K562 (cell line): ENCODE data around the gene CRNN. TPM values are rescaled to one million over a fixed set of nuclear protein-coding genes. Genes with fewer than 3 reads are reported as not detected.

Experiments
- ATAC-seq: fragments of 200-7000 bp; cut with Tn5 transposase; 3 replicates; pipeline ENCODE4 v1.9.1; 2020; ENCODE audit warnings: moderate library complexity
- BruUV-seq: library from RNA; stranded (reverse); fragments of 400-500 nt; replicated peaks from 2 replicates; lab custom pipeline; 2021; lab: Mats Ljungman, UMichigan
- CTCF ChIA-PET: fragments of 300-600 bp; formaldehyde crosslinking; extraction: SDS; loops from one replicate; lab custom pipeline; 2021; ENCODE audit warnings: low intra/inter-chr PET ratio; lab: Yijun Ruan, JAX
- POLR2A ChIA-PET: fragments of 300-600, 350-650 bp; sonication (Branson Sonifier 250); formaldehyde crosslinking; extraction: SDS; loops from one replicate; lab custom pipeline; 2021; ENCODE audit warnings: antibody characterized with exemption, inconsistent platforms; lab: Yijun Ruan, JAX
- DNase-seq, 4 experiments: peaks; one replicate each; pipeline versions ENCODE4 v3.0.0 to v3.0.0-alpha.2; 2011 to 2018; ENCODE audit warnings: low spot score in 3 of 4, mixed read lengths in 3 of 4; ENCODE audit errors: extremely low read depth in 1 of 4
- FAIRE-seq: peaks from 2 replicates; lab custom pipeline; 2011; peaks lifted over from hg19 to GRCh38; lab: Jason Lieb, UNC
- H2AFZ ChIP-seq: 2 replicates; pipeline ENCODE4 v1.6.0; 2011; ENCODE audit warnings: low read depth, low read length, control low read depth, inconsistent platforms
- H3K27ac ChIP-seq: fragments of 200-600 bp; 3 replicates; pipeline ENCODE4 v1.8.0; 2011; ENCODE audit warnings: low read depth, mild to moderate bottlenecking, control low read depth, inconsistent platforms, low read length, moderate library complexity, mixed read lengths; ENCODE audit errors: extremely low read depth
- H3K27me3 ChIP-seq, 2 experiments: fragments of 300-600 bp in 1 of 2; 2 replicates in 1 of 2; 3 replicates in 1 of 2; pipeline versions ENCODE4 v1.6.0 to v1.8.0; 2011; ENCODE audit warnings: inconsistent platforms in 2 of 2, low read length in 2 of 2, mild to moderate bottlenecking in 1 of 2, mixed read lengths in 1 of 2, moderate library complexity in 1 of 2; ENCODE audit not compliant: control insufficient read depth in 2 of 2, insufficient read depth in 2 of 2
- H3K36me3 ChIP-seq: fragments of 300-600 bp; 3 replicates; pipeline ENCODE4 v1.8.0; 2011; ENCODE audit warnings: mild to moderate bottlenecking, low read length, inconsistent platforms; ENCODE audit not compliant: control insufficient read depth, insufficient read depth
- H3K4me1 ChIP-seq, 2 experiments: fragments of 200-600 bp in 1 of 2; replicated peaks in 1 of 2; 2 replicates in 1 of 2; 3 replicates in 1 of 2; pipeline versions ENCODE4 v1.5.1 to v1.8.0; 2011; ENCODE audit warnings: inconsistent platforms in 2 of 2, low read length in 2 of 2, mild to moderate bottlenecking in 1 of 2, mixed read lengths in 1 of 2, moderate library complexity in 1 of 2; ENCODE audit not compliant: control insufficient read depth in 2 of 2, insufficient read depth in 2 of 2
- H3K4me2 ChIP-seq: 2 replicates; pipeline ENCODE4 v1.6.1; 2011; ENCODE audit warnings: low read length, control low read depth, inconsistent platforms, mixed read lengths; ENCODE audit not compliant: insufficient read depth
- H3K4me3 ChIP-seq: fragments of 200-600 bp; sonication (generic), shearing (Covaris generic); 2 replicates; pipeline ENCODE4 v1.5.1; 2016; ENCODE audit warnings: control low read depth, inconsistent platforms
- H3K79me2 ChIP-seq: fragments of 200-600 bp; 3 replicates; pipeline ENCODE4 v1.8.0; 2011; ENCODE audit warnings: low read length, inconsistent platforms; ENCODE audit not compliant: control insufficient read depth, insufficient read depth
- H3K9ac ChIP-seq, 2 experiments: 2 replicates each; pipeline versions ENCODE4 v1.6.0 to v1.6.1; 2011; ENCODE audit warnings: low read depth in 2 of 2, low read length in 2 of 2, control low read depth in 1 of 2, inconsistent platforms in 1 of 2, mild to moderate bottlenecking in 1 of 2, mixed read lengths in 1 of 2; ENCODE audit not compliant: insufficient read depth in 1 of 2
- H3K9me1 ChIP-seq: one replicate; pipeline ENCODE4 v1.6.0; 2011; ENCODE audit warnings: inconsistent platforms, mild to moderate bottlenecking, low read length, moderate library complexity; ENCODE audit not compliant: control insufficient read depth, insufficient read depth
- H3K9me3 ChIP-seq: replicated peaks from 2 replicates; pipeline ENCODE4 v1.5.1; 2011; ENCODE audit warnings: low read depth, low read length, inconsistent platforms; ENCODE audit not compliant: control insufficient read depth, insufficient read depth
- H4K20me1 ChIP-seq: replicated peaks from 2 replicates; pipeline ENCODE4 v1.6.1; 2011; ENCODE audit warnings: low read length, inconsistent platforms, mixed read lengths; ENCODE audit not compliant: control insufficient read depth, insufficient read depth
- CEBPG ChIP-seq, 3 experiments: fragments of 200-800 bp in 1 of 3; sonication (Bioruptor generic) in 1 of 3; sonication (generic) in 1 of 3; formaldehyde crosslinking in 1 of 3; IDR thresholded peaks in 2 of 3; conservative IDR thresholded peaks in 1 of 3; 2 replicates each; pipeline versions ENCODE4 v1.6.1 to v1.8.0; 2016 to 2022; ENCODE audit warnings: missing compliant biosample characterization in 2 of 3, missing genetic modification characterization in 2 of 3, mild to moderate bottlenecking in 1 of 3, missing genetic modification reagents in 1 of 3
- DMBX1 ChIP-seq: fragments of 250-450 bp; sonication (Bioruptor Pico); IDR thresholded peaks from 2 replicates; pipeline ENCODE4 v1.8.0; 2022; ENCODE audit warnings: inconsistent platforms, mild to moderate bottlenecking, moderate library complexity, borderline replicate concordance
- ETV1 ChIP-seq: fragments of 450-650 bp; conservative IDR thresholded peaks from 2 replicates; pipeline ENCODE4 v1.6.1; 2016; ENCODE audit warnings: missing genetic modification characterization, control low read depth, low read depth, missing compliant biosample characterization
- GTF2F1 ChIP-seq: IDR thresholded peaks from 2 replicates; pipeline ENCODE4 v1.6.1; 2011; ENCODE audit warnings: low read depth, low read length, improper control_type of control experiment
- HCFC1 ChIP-seq: IDR thresholded peaks from 2 replicates; pipeline ENCODE4 v1.6.1; 2012; ENCODE audit warnings: low read depth, low read length, improper control_type of control experiment
- HLTF ChIP-seq: fragments of 450-650 bp; IDR thresholded peaks from 2 replicates; pipeline ENCODE4 v1.6.1; 2016
- ID3 ChIP-seq, 2 experiments: fragments of 250-450 bp in 1 of 2; fragments of 450-650 bp in 1 of 2; sonication (Bioruptor Pico) in 1 of 2; IDR thresholded peaks; 2 replicates each; pipeline versions ENCODE4 v1.6.1 to v1.8.0; 2016 to 2021; ENCODE audit warnings: mild to moderate bottlenecking in 2 of 2, moderate library complexity in 2 of 2, missing compliant biosample characterization in 1 of 2, missing genetic modification characterization in 1 of 2
- KLF1 ChIP-seq: fragments of 450-650 bp; IDR thresholded peaks from 2 replicates; pipeline ENCODE4 v1.6.1; 2016; ENCODE audit warnings: missing genetic modification characterization, missing compliant biosample characterization
- MAFF ChIP-seq: IDR thresholded peaks from 2 replicates; pipeline ENCODE4 v1.6.1; 2012; ENCODE audit warnings: low read length, improper control_type of control experiment
- MIER1 ChIP-seq: fragments of 450-650 bp; IDR thresholded peaks from 2 replicates; pipeline ENCODE4 v1.6.1; 2016; ENCODE audit warnings: antibody characterized with exemption, mild to moderate bottlenecking, low read depth
- PBX2 ChIP-seq, 2 experiments: IDR thresholded peaks in 1 of 2; conservative IDR thresholded peaks in 1 of 2; 2 replicates each; pipeline ENCODE4 v1.6.1; 2016; ENCODE audit warnings: low read depth in 2 of 2, mild to moderate bottlenecking in 1 of 2, missing compliant biosample characterization in 1 of 2, missing genetic modification characterization in 1 of 2, moderate library complexity in 1 of 2
- POLR2H ChIP-seq: IDR thresholded peaks from 2 replicates; pipeline ENCODE4 v1.6.1; 2016; ENCODE audit warnings: missing genetic modification characterization, low read depth, mild to moderate bottlenecking, control low read depth, missing compliant biosample characterization, moderate library complexity
- ZFP1 ChIP-seq: fragments of 450-650 bp; formaldehyde crosslinking; IDR thresholded peaks from 2 replicates; pipeline ENCODE4 v1.4.0; 2020; ENCODE audit warnings: mild to moderate bottlenecking, mixed read lengths
- ZFP30 ChIP-seq: fragments of 250-450 bp; sonication (Bioruptor Pico); IDR thresholded peaks from 2 replicates; pipeline ENCODE4 v1.8.0; 2022; ENCODE audit warnings: moderate library complexity, mild to moderate bottlenecking, inconsistent platforms, borderline replicate concordance
- ZNF668 ChIP-seq: fragments of 250-450 bp; sonication (Bioruptor Pico); IDR thresholded peaks from 2 replicates; pipeline ENCODE4 v1.8.0; 2022; ENCODE audit warnings: mild to moderate bottlenecking, inconsistent platforms
- ZNF764 ChIP-seq: fragments of 250-450 bp; sonication (Bioruptor Pico); IDR thresholded peaks from 2 replicates; pipeline ENCODE4 v1.4.0; 2020; ENCODE audit warnings: low read depth, mild to moderate bottlenecking, moderate library complexity
- ZSCAN29 ChIP-seq: fragments of 450-650 bp; IDR thresholded peaks from 2 replicates; pipeline ENCODE4 v1.6.1; 2017
- WGBS: fragments of 100-300 bp; shearing (Covaris generic); methylation state at CpG from one replicate; pipeline ENCODE4 v1.1.6; 2016; ENCODE audit warnings: low coverage, mixed read lengths; ENCODE audit not compliant: insufficient coverage; ENCODE audit errors: missing lambda C conversion rate; 5-methylcytosine and 5-hydroxymethylcytosine counted together
- in situ Hi-C: fragments of 300-500 bp; cut with MboI; formaldehyde crosslinking; loops from 4 replicates; pipeline ENCODE4 v1.15.0; 2018; ENCODE audit warnings: inconsistent platforms, mixed read lengths
- intact Hi-C: fragments of 100-400 bp; cut with micrococcal nuclease; formaldehyde crosslinking; loops from 2 replicates; pipeline ENCODE4 v1.14.2; 2022
- polyA plus RNA-seq, 8 experiments: library from polyadenylated mRNA; depleted of rRNA in 4 of 8; stranded (reverse) in 5 of 8; unstranded in 3 of 8; fragments of >200 nt; fragmentation: Nextera tagmentation in 2 of 8; fragmentation: Illumina TruSeq in 1 of 8; extraction: Ambion mirVana in 2 of 8; extraction: Trizol in 1 of 8; gene quantifications; 2 replicates each; pipeline versions ENCODE4 v1.2.1 to v1.2.3, GENCODE V29; 2011 to 2014; ENCODE audit warnings: inconsistent platforms in 1 of 8, missing spikeins in 1 of 8
- total RNA-seq, 7 experiments: library from RNA; depleted of rRNA in 6 of 7; stranded (reverse); fragments of >200 nt in 6 of 7; fragmentation: Illumina TruSeq in 2 of 7; extraction: Trizol in 2 of 7; gene quantifications; 2 replicates each; pipeline versions ENCODE4 v1.2.1 to v1.2.3, GENCODE V29; 2011 to 2021; ENCODE audit warnings: low replicate concordance in 1 of 7
- TF ChIP-seq, protein P1 (sequence below): IDR thresholded peaks from 3 replicates; pipeline ENCODE4 v1.6.1; 2011; ENCODE audit warnings: borderline replicate concordance, mild to moderate bottlenecking; ENCODE audit not compliant: insufficient read length, insufficient read depth

The CRNN gene
- total and polyA plus RNA-seq, 9 of the 15 experiments (the other 6 are each of a cell fraction or from before 2014, with no cell fraction given) = not detected

DNA sequence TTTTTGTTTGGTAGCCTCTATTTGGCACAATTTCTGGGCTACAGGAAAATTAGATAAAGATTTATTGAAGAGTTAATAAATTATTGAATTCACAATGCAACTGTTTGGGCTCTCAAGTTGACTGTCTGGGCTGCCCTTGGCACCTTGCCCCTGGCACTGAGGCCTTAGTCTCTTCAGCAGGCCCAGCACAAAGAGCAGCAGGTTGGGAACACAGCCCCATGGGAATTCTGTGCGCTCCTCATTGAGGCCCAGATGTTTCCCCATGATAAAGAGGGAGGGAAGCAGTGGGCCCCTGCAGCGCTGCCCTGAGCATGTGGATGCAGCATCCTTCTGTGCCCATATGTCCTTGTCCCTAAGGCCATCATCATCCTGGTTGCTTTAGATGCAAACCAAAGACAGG lies 2.9 kb downstream of the CRNN start (continued):
- TF ChIP-seq MAFF (no peak), ZNF764 (CRISPR knock-in tag) (no peak), GTF2F1 (no peak), CEBPG (CRISPR knock-in tag; IDR thresholded peaks at IDR 0.05) (no peak), CEBPG (tag; conservative IDR thresholded peaks at IDR 0.05 in 1 of 2, IDR thresholded peaks at IDR 0.05 in 1 of 2) (no peak), ZFP1 (CRISPR knock-in tag) (no peak), HLTF (no peak)

GRCh38 chr1:152410599-152410998 lies 3.5 kb downstream of the CRNN start:
- H3K79me2 ChIP-seq = no peaks in the 10 kb centered on the region
- intact Hi-C loops (no loop called here), in situ Hi-C loops (no loop called here)
- no peak for ATAC-seq
- ChIA-PET CTCF (interaction anchor here (0.6 kb wide), 1 partner anchor 283 kb away, joined by 3 read pairs; no protein-coding TSS in a partner anchor), POLR2A (no interaction called here)
- no peak overlapping the region for H3K4me3 ChIP-seq
- H3K36me3 ChIP-seq = no peaks in the 10 kb centered on the region
- H3K27ac ChIP-seq = no peak overlapping the region
- 0% methylated on average over 7 of the region's 7 CpGs for WGBS
- peaks cover 0 to 9% of the 10 kb centered on the region in 2 experiments; a peak in 1 of 5 replicates for H3K27me3 ChIP-seq
- H2AFZ ChIP-seq = no peak overlapping the region
- H3K9me3 ChIP-seq = no peaks in the 10 kb centered on the region
- H3K4me1 ChIP-seq = no peaks in the 10 kb centered on the region
- no peak overlapping the region; a peak in 1 of 4 replicates for H3K9ac ChIP-seq
- H3K9me1 ChIP-seq = no peaks in the 10 kb centered on the region
- no peaks in the 10 kb centered on the region for H4K20me1 ChIP-seq
- H3K4me2 ChIP-seq = no peak overlapping the region
- no TSS peak for BruUV-seq
- DNase-seq = no peak
- no peak for FAIRE-seq
- TF ChIP-seq DMBX1 (CRISPR knock-in tag) (no peak), ID3 (CRISPR knock-in tag; IDR thresholded peaks at IDR 0.05) (no peak), ID3 (tag; IDR thresholded peaks at IDR 0.05) (no peak), HCFC1 (no peak), ZFP30 (CRISPR knock-in tag) (no peak), KLF1 (no peak), PBX2 (CRISPR knock-in tag; IDR thresholded peaks at IDR 0.05; ENCODE audit: low read depth) (no peak), PBX2 (tag; conservative IDR thresholded peaks at IDR 0.05; ENCODE audit: low read depth) (no peak), ZSCAN29 (no peak), POLR2H (tag) (no peak), ETV1 (no peak), MIER1 (no peak), ZNF668 (no peak)
- TF ChIP-seq, protein P1, sequence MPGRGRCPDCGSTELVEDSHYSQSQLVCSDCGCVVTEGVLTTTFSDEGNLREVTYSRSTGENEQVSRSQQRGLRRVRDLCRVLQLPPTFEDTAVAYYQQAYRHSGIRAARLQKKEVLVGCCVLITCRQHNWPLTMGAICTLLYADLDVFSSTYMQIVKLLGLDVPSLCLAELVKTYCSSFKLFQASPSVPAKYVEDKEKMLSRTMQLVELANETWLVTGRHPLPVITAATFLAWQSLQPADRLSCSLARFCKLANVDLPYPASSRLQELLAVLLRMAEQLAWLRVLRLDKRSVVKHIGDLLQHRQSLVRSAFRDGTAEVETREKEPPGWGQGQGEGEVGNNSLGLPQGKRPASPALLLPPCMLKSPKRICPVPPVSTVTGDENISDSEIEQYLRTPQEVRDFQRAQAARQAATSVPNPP = no peak
